Measurements from ENCODE around the gene CFAP299. TPM values are rescaled to one million over a fixed set of nuclear protein-coding genes. Genes with fewer than 3 reads are reported as not detected.
A peak's percentile ranks its signal among the peaks of the same experiment; 100 is the strongest.

Gene CFAP299
- total RNA-seq, 2 donors from 2014 or later = not detected

GRCh38 chr4:80615099-80615498 is 279.6 kb downstream of the CFAP299 start:
- TF ChIP-seq CTCF (conservative IDR thresholded peaks at IDR 0.05) = no peak
- 92% methylated on average over 2 of the region's 2 CpGs; no CpG with 5 or more reads in 1 of the 2 experiments for WGBS, 2 experiments (ENCODE audit: insufficient coverage in 1 of 2, insufficient read length in 1 of 2)
- no peaks in the 10 kb centered on the region for H3K4me1 Mint-ChIP-seq
- no peak overlapping the region for H3K4me3 Mint-ChIP-seq
- H3K9me3 Mint-ChIP-seq = no peaks in the 10 kb centered on the region
- Histone ChIP-seq H3K9ac (ENCODE audit: extremely low read depth, low read length, poor library complexity, severe bottlenecking) (no peak overlapping the region), H3K4me1 (ENCODE audit: control insufficient read depth, insufficient read depth, low read length) (no peaks in the 10 kb centered on the region), H3K9me3 (ENCODE audit: control insufficient read depth, low read length) (no peaks in the 10 kb centered on the region), H3K36me3 (ENCODE audit: control insufficient read depth, insufficient read depth, low read length) (no peaks in the 10 kb centered on the region), H3K27ac (ENCODE audit: low read depth, low read length) (no peak overlapping the region), H3K27me3 (ENCODE audit: control insufficient read depth, insufficient read depth, low read length, poor library complexity, severe bottlenecking) (no peaks in the 10 kb centered on the region), H3K4me3 (ENCODE audit: low read length) (no peak overlapping the region)
- H3K36me3 Mint-ChIP-seq (ENCODE audit: low read depth) = no peaks in the 10 kb centered on the region
- H3K27ac Mint-ChIP-seq = no peak overlapping the region
- no peaks in the 10 kb centered on the region for H3K27me3 Mint-ChIP-seq (ENCODE audit: insufficient read depth)
- DNase-seq = no peak

- whole genome bisulfite sequencing, 2 experiments (ENCODE audit: insufficient coverage in 1 of 2, insufficient read length in 1 of 2) = 67% methylated on average over 1 of the region's 1 CpG; no CpG with 5 or more reads in 1 of the 2 experiments
- no peak overlapping the region for H3K27ac Mint-ChIP-seq
- H3K9me3 Mint-ChIP-seq = peaks cover 2% of the 10 kb centered on the region
- no peaks in the 10 kb centered on the region for H3K4me1 ChIP-seq (ENCODE audit: control insufficient read depth, insufficient read depth, low read length)
- TF ChIP-seq CTCF (conservative IDR thresholded peaks at IDR 0.05) = peak; percentile 80
- H3K36me3 ChIP-seq (ENCODE audit: control insufficient read depth, insufficient read depth, low read length) = no peaks in the 10 kb centered on the region
- H3K27ac ChIP-seq (ENCODE audit: low read depth, low read length) = no peak overlapping the region
- no peak for DNase-seq
- no peaks in the 10 kb centered on the region for H3K36me3 Mint-ChIP-seq (ENCODE audit: low read depth)
- no peak overlapping the region for H3K4me3 Mint-ChIP-seq
- H3K4me1 Mint-ChIP-seq = no peaks in the 10 kb centered on the region
- no peak overlapping the region for H3K9ac ChIP-seq (ENCODE audit: extremely low read depth, low read length, poor library complexity, severe bottlenecking)
- H3K27me3 ChIP-seq (ENCODE audit: control insufficient read depth, insufficient read depth, low read length, poor library complexity, severe bottlenecking) = no peaks in the 10 kb centered on the region
- H3K27me3 Mint-ChIP-seq (ENCODE audit: insufficient read depth) = no peaks in the 10 kb centered on the region
- H3K4me3 ChIP-seq (ENCODE audit: low read length) = no peak overlapping the region
- peaks cover 7% of the 10 kb centered on the region for H3K9me3 ChIP-seq (ENCODE audit: control insufficient read depth, low read length)
These were observed 283.6 kb downstream of the CFAP299 start for GRCh38 chr4:80619070-80619674.

- no peak overlapping the region for H3K4me3 Mint-ChIP-seq
- no peaks in the 10 kb centered on the region for H3K36me3 ChIP-seq (ENCODE audit: control insufficient read depth, insufficient read depth, low read length)
- no peak overlapping the region for H3K27ac Mint-ChIP-seq
- WGBS, 2 experiments (ENCODE audit: insufficient coverage in 1 of 2, insufficient read length in 1 of 2) = 92 to 100% methylated on average over 1 of the region's 1 CpG
- TF ChIP-seq CTCF (conservative IDR thresholded peaks at IDR 0.05) = no peak
- no peak overlapping the region for H3K9ac ChIP-seq (ENCODE audit: extremely low read depth, low read length, poor library complexity, severe bottlenecking)
- no peaks in the 10 kb centered on the region for H3K4me1 ChIP-seq (ENCODE audit: control insufficient read depth, insufficient read depth, low read length)
- no peaks in the 10 kb centered on the region for H3K4me1 Mint-ChIP-seq
- no peaks in the 10 kb centered on the region for H3K27me3 Mint-ChIP-seq (ENCODE audit: insufficient read depth)
- no peaks in the 10 kb centered on the region for H3K9me3 ChIP-seq (ENCODE audit: control insufficient read depth, low read length)
- no peak overlapping the region for H3K4me3 ChIP-seq (ENCODE audit: low read length)
- H3K27me3 ChIP-seq (ENCODE audit: control insufficient read depth, insufficient read depth, low read length, poor library complexity, severe bottlenecking) = no peaks in the 10 kb centered on the region
- no peak overlapping the region for H3K27ac ChIP-seq (ENCODE audit: low read depth, low read length)
- no peaks in the 10 kb centered on the region for H3K36me3 Mint-ChIP-seq (ENCODE audit: low read depth)
- H3K9me3 Mint-ChIP-seq = peaks cover 2% of the 10 kb centered on the region
- DNase-seq = no peak
These were observed 296.3 kb downstream of the CFAP299 start for GRCh38 chr4:80631861-80632260.

Measured in endodermal cell (in vitro differentiated cells).